Peyer's patch (tissue), 4 donors: Measurements from ENCODE around the gene CAPN9.

Source experiments
- CTCF ChIP-seq, 6 experiments: fragments of 450-650 bp in 4 of 6; fragments of 200-600 bp in 2 of 6; sonication (generic) in 1 of 6; IDR thresholded peaks; one replicate each; pipeline ENCODE4 v1.5.1; 2017 to 2019; ENCODE audit warnings: antibody characterized with exemption in 6 of 6, mild to moderate bottlenecking in 3 of 6, moderate library complexity in 1 of 6
- POLR2A ChIP-seq, 2 donors: fragments of 450-650 bp; IDR thresholded peaks; one replicate each; pipeline ENCODE4 v1.5.1; 2017; ENCODE audit warnings: antibody characterized with exemption in 2 of 2, mild to moderate bottlenecking in 2 of 2, moderate library complexity in 2 of 2

GRCh38 chr1:230784163-230784562 lies 37.0 kb downstream of the CAPN9 start:
- TF ChIP-seq CTCF (IDR thresholded peaks at IDR 0.05) (no peak), POLR2A (IDR thresholded peaks at IDR 0.05) (no peak)
